ENCODE results near the gene SLC38A6. TPM values are rescaled to one million over a fixed set of nuclear protein-coding genes. Genes with fewer than 3 reads are reported as not detected.

SLC38A6 gene
- total RNA-seq, 3 donors from 2014 or later: 2.9 to 3.8 (median 3.3) TPM

- ATAC-seq (no peak), DNase-seq (no peak)
- Mint-ChIP-seq H3K27me3 (ENCODE audit: low read depth) (no peaks in the 10 kb centered on the region), H3K4me3 (no peak overlapping the region), H3K9me3 (peaks cover 8% of the 10 kb centered on the region), H3K36me3 (ENCODE audit: insufficient read depth) (peaks cover 20% of the 10 kb centered on the region), H3K4me1 (ENCODE audit: low read depth) (no peaks in the 10 kb centered on the region)
Observed at GRCh38 chr14:61003571-61003970, 22.5 kb downstream of the SLC38A6 start.

- DNase-seq (no peak), ATAC-seq (no peak)
- H3K4me1 Mint-ChIP-seq (ENCODE audit: low read depth): no peaks in the 10 kb centered on the region
- no peaks in the 10 kb centered on the region for H3K9me3 Mint-ChIP-seq
- H3K36me3 Mint-ChIP-seq (ENCODE audit: insufficient read depth): no peaks in the 10 kb centered on the region
- H3K4me3 Mint-ChIP-seq: no peak overlapping the region
- H3K27me3 Mint-ChIP-seq (ENCODE audit: low read depth): no peaks in the 10 kb centered on the region
Observed at GRCh38 chr14:61019537-61019936, 38.5 kb downstream of the SLC38A6 start.

GRCh38 chr14:61025251-61026223 lies 44.5 kb downstream of the SLC38A6 start:
- ATAC-seq (peak in 1 of 2 donors; percentile 35), DNase-seq (peak; percentile 35)
- no peaks in the 10 kb centered on the region for H3K27me3 Mint-ChIP-seq (ENCODE audit: low read depth)
- peaks cover 2% of the 10 kb centered on the region for H3K36me3 Mint-ChIP-seq (ENCODE audit: insufficient read depth)
- H3K4me3 Mint-ChIP-seq: no peak overlapping the region
- no peaks in the 10 kb centered on the region for H3K9me3 Mint-ChIP-seq
- H3K4me1 Mint-ChIP-seq (ENCODE audit: low read depth): no peaks in the 10 kb centered on the region

GRCh38 chr14:61026526-61026925 lies 45.5 kb downstream of the SLC38A6 start:
- Mint-ChIP-seq H3K9me3 (no peaks in the 10 kb centered on the region), H3K4me1 (ENCODE audit: low read depth) (no peaks in the 10 kb centered on the region), H3K27me3 (ENCODE audit: low read depth) (no peaks in the 10 kb centered on the region), H3K4me3 (no peak overlapping the region), H3K36me3 (ENCODE audit: insufficient read depth) (peaks cover 2% of the 10 kb centered on the region)
- DNase-seq (no peak), ATAC-seq (no peak)

- Mint-ChIP-seq H3K4me3 (no peak overlapping the region), H3K27me3 (ENCODE audit: low read depth) (no peaks in the 10 kb centered on the region), H3K4me1 (ENCODE audit: low read depth) (peaks cover 4% of the 10 kb centered on the region), H3K36me3 (ENCODE audit: insufficient read depth) (no peaks in the 10 kb centered on the region), H3K9me3 (no peaks in the 10 kb centered on the region)
- ATAC-seq (no peak), DNase-seq (no peak)
Observed at GRCh38 chr14:61031026-61031425, 50.0 kb downstream of the SLC38A6 start.

- Mint-ChIP-seq H3K4me3 (no peak overlapping the region), H3K36me3 (ENCODE audit: insufficient read depth) (no peaks in the 10 kb centered on the region), H3K9me3 (no peaks in the 10 kb centered on the region), H3K27me3 (ENCODE audit: low read depth) (no peaks in the 10 kb centered on the region), H3K4me1 (ENCODE audit: low read depth) (peaks cover 4% of the 10 kb centered on the region)
- ATAC-seq: no peak
- DNase-seq: no peak
Observed at GRCh38 chr14:61033054-61033453, 52.0 kb downstream of the SLC38A6 start.

GRCh38 chr14:61033855-61034254 lies 52.8 kb downstream of the SLC38A6 start:
- no peaks in the 10 kb centered on the region for H3K27me3 Mint-ChIP-seq (ENCODE audit: low read depth)
- no peak for DNase-seq
- no peaks in the 10 kb centered on the region for H3K9me3 Mint-ChIP-seq
- no peak overlapping the region for H3K4me3 Mint-ChIP-seq
- H3K4me1 Mint-ChIP-seq (ENCODE audit: low read depth): peaks cover 4% of the 10 kb centered on the region
- H3K36me3 Mint-ChIP-seq (ENCODE audit: insufficient read depth): no peaks in the 10 kb centered on the region
- no peak for ATAC-seq

GRCh38 chr14:61034416-61035120 lies 53.5 kb downstream of the SLC38A6 start:
- Mint-ChIP-seq H3K4me3 (no peak overlapping the region), H3K9me3 (no peaks in the 10 kb centered on the region), H3K36me3 (ENCODE audit: insufficient read depth) (no peaks in the 10 kb centered on the region), H3K27me3 (ENCODE audit: low read depth) (no peaks in the 10 kb centered on the region), H3K4me1 (ENCODE audit: low read depth) (peaks cover 4% of the 10 kb centered on the region)
- DNase-seq: no peak
- no peak for ATAC-seq

GRCh38 chr14:61037215-61037614 lies 56.2 kb downstream of the SLC38A6 start:
- ATAC-seq: no peak
- Mint-ChIP-seq H3K4me3 (no peak overlapping the region), H3K4me1 (ENCODE audit: low read depth) (peaks cover 4% of the 10 kb centered on the region), H3K9me3 (no peaks in the 10 kb centered on the region), H3K27me3 (ENCODE audit: low read depth) (no peaks in the 10 kb centered on the region), H3K36me3 (ENCODE audit: insufficient read depth) (no peaks in the 10 kb centered on the region)
- DNase-seq: no peak

- Mint-ChIP-seq H3K36me3 (ENCODE audit: insufficient read depth) (no peaks in the 10 kb centered on the region), H3K4me3 (no peak overlapping the region), H3K9me3 (no peaks in the 10 kb centered on the region), H3K4me1 (ENCODE audit: low read depth) (no peaks in the 10 kb centered on the region), H3K27me3 (ENCODE audit: low read depth) (no peaks in the 10 kb centered on the region)
- ATAC-seq: no peak
- no peak for DNase-seq
Observed at GRCh38 chr14:61041704-61042103, 60.7 kb downstream of the SLC38A6 start.

- no peak for ATAC-seq
- H3K4me1 Mint-ChIP-seq (ENCODE audit: low read depth): no peaks in the 10 kb centered on the region
Observed at GRCh38 chr14:61042220-61042619, 61.2 kb downstream of the SLC38A6 start.

GRCh38 chr14:61043506-61043905 lies 62.5 kb downstream of the SLC38A6 start:
- DNase-seq: no peak
- H3K36me3 Mint-ChIP-seq (ENCODE audit: insufficient read depth): no peaks in the 10 kb centered on the region
- no peak overlapping the region for H3K4me3 Mint-ChIP-seq
- H3K4me1 Mint-ChIP-seq (ENCODE audit: low read depth): no peaks in the 10 kb centered on the region
- ATAC-seq: no peak
- no peaks in the 10 kb centered on the region for H3K27me3 Mint-ChIP-seq (ENCODE audit: low read depth)
- no peaks in the 10 kb centered on the region for H3K9me3 Mint-ChIP-seq

More at GRCh38 chr14:61042220-61042619, 61.2 kb downstream of the SLC38A6 start:
- Mint-ChIP-seq H3K4me3 (no peak overlapping the region), H3K9me3 (no peaks in the 10 kb centered on the region), H3K36me3 (ENCODE audit: insufficient read depth) (no peaks in the 10 kb centered on the region), H3K27me3 (ENCODE audit: low read depth) (no peaks in the 10 kb centered on the region)
- DNase-seq: no peak

GRCh38 chr14:61047021-61047420 lies 66.0 kb downstream of the SLC38A6 start:
- ATAC-seq: no peak
- H3K4me1 Mint-ChIP-seq (ENCODE audit: low read depth): no peaks in the 10 kb centered on the region
- H3K4me3 Mint-ChIP-seq: no peak overlapping the region
- H3K27me3 Mint-ChIP-seq (ENCODE audit: low read depth): no peaks in the 10 kb centered on the region
- H3K36me3 Mint-ChIP-seq (ENCODE audit: insufficient read depth): peaks cover 14% of the 10 kb centered on the region
- H3K9me3 Mint-ChIP-seq: no peaks in the 10 kb centered on the region
- DNase-seq: no peak

GRCh38 chr14:61048640-61049039 lies 67.6 kb downstream of the SLC38A6 start:
- no peaks in the 10 kb centered on the region for H3K27me3 Mint-ChIP-seq (ENCODE audit: low read depth)
- DNase-seq (no peak), ATAC-seq (no peak)
- H3K4me3 Mint-ChIP-seq: no peak overlapping the region
- H3K9me3 Mint-ChIP-seq: no peaks in the 10 kb centered on the region
- H3K36me3 Mint-ChIP-seq (ENCODE audit: insufficient read depth): peaks cover 22% of the 10 kb centered on the region
- H3K4me1 Mint-ChIP-seq (ENCODE audit: low read depth): no peaks in the 10 kb centered on the region

- H3K27me3 Mint-ChIP-seq (ENCODE audit: low read depth): no peaks in the 10 kb centered on the region
- peaks cover 28% of the 10 kb centered on the region for H3K36me3 Mint-ChIP-seq (ENCODE audit: insufficient read depth)
- DNase-seq: no peak
- H3K4me1 Mint-ChIP-seq (ENCODE audit: low read depth): no peaks in the 10 kb centered on the region
- H3K9me3 Mint-ChIP-seq: peaks cover 3% of the 10 kb centered on the region
- no peak overlapping the region for H3K4me3 Mint-ChIP-seq
- no peak for ATAC-seq
Observed at GRCh38 chr14:61050417-61050816, 69.4 kb downstream of the SLC38A6 start.
